GM12878 (cell line): Measurements from ENCODE around the gene EIF1.

Experiments
- CEBPB ChIP-seq, 2 experiments: fragments of 150-350 bp in 1 of 2; IDR thresholded peaks; 2 replicates each; pipeline ENCODE4 v1.6.1; 2012 to 2014; ENCODE audit warnings: low read depth in 2 of 2, low read length in 2 of 2, borderline replicate concordance in 1 of 2, inconsistent platforms in 1 of 2
- POLR2AphosphoS5 ChIP-seq: IDR thresholded peaks from 2 replicates; pipeline ENCODE4 v1.6.1; 2011; ENCODE audit warnings: mild to moderate bottlenecking, low read length, inconsistent platforms
- RAD21 ChIP-seq: IDR thresholded peaks from 2 replicates; pipeline ENCODE4 v1.6.1; 2011; ENCODE audit warnings: mild to moderate bottlenecking, low read depth, low read length, moderate library complexity; ENCODE audit not compliant: insufficient read depth
- ZNF384 ChIP-seq: IDR thresholded peaks from 2 replicates; pipeline ENCODE4 v1.6.1; 2012; ENCODE audit warnings: low read depth, mild to moderate bottlenecking, low read length, improper control_type of control experiment, borderline replicate concordance
- TF ChIP-seq, protein P1 (sequence below): IDR thresholded peaks from 2 replicates; pipeline ENCODE4 v1.6.1; 2011; ENCODE audit warnings: borderline replicate concordance, low read depth, mild to moderate bottlenecking, moderate library complexity, mixed read lengths, low read length; ENCODE audit not compliant: insufficient read depth; ENCODE audit errors: extremely low read length
- TF ChIP-seq, protein P2 (sequence below), 3 experiments: IDR thresholded peaks in 2 of 3; conservative IDR thresholded peaks in 1 of 3; 2 replicates each; pipeline ENCODE4 v1.5.1; 2011; ENCODE audit warnings: low read depth in 3 of 3, low read length in 3 of 3, mild to moderate bottlenecking in 3 of 3, control low read depth in 2 of 3, moderate library complexity in 2 of 3, inconsistent platforms in 1 of 3, mixed read lengths in 1 of 3; ENCODE audit not compliant: control insufficient read depth in 2 of 3, insufficient read depth in 1 of 3; ENCODE audit errors: extremely low read depth in 1 of 3

- TF ChIP-seq, protein P1, sequence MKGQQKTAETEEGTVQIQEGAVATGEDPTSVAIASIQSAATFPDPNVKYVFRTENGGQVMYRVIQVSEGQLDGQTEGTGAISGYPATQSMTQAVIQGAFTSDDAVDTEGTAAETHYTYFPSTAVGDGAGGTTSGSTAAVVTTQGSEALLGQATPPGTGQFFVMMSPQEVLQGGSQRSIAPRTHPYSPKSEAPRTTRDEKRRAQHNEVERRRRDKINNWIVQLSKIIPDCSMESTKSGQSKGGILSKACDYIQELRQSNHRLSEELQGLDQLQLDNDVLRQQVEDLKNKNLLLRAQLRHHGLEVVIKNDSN, result no peak
- TF ChIP-seq RAD21 (no peak), ZNF384 (no peak), POLR2AphosphoS5 (no peak), CEBPB (IDR thresholded peaks at IDR 0.05; ENCODE audit: borderline replicate concordance in 1 of 2, low read depth in 2 of 2, low read length in 2 of 2) (no peak)
- TF ChIP-seq, protein P2, sequence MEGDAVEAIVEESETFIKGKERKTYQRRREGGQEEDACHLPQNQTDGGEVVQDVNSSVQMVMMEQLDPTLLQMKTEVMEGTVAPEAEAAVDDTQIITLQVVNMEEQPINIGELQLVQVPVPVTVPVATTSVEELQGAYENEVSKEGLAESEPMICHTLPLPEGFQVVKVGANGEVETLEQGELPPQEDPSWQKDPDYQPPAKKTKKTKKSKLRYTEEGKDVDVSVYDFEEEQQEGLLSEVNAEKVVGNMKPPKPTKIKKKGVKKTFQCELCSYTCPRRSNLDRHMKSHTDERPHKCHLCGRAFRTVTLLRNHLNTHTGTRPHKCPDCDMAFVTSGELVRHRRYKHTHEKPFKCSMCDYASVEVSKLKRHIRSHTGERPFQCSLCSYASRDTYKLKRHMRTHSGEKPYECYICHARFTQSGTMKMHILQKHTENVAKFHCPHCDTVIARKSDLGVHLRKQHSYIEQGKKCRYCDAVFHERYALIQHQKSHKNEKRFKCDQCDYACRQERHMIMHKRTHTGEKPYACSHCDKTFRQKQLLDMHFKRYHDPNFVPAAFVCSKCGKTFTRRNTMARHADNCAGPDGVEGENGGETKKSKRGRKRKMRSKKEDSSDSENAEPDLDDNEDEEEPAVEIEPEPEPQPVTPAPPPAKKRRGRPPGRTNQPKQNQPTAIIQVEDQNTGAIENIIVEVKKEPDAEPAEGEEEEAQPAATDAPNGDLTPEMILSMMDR (IDR thresholded peaks at IDR 0.05 in 2 of 3, conservative IDR thresholded peaks at IDR 0.05 in 1 of 3; ENCODE audit: control insufficient read depth in 2 of 3, extremely low read depth in 1 of 3, insufficient read depth in 1 of 3, low read depth in 3 of 3, low read length in 3 of 3), result no peak
These were observed 46.2 kb downstream of the EIF1 start for GRCh38 chr17:41734949-41735313.
